Esophagus squamous epithelium (tissue), 5 donors: ENCODE results near the gene ZBED4. TPM values are rescaled to one million over a fixed set of nuclear protein-coding genes. Genes with fewer than 3 reads are reported as not detected.

Experiments
- DNase-seq: peaks from one replicate; lab custom pipeline; 2025; lab: John Stamatoyannopoulos, UW
- H3K27ac ChIP-seq, 4 donors: fragments of 200-600 bp; sonication (generic); one replicate each; pipeline ENCODE4 v1.5.1; 2016 to 2019; ENCODE audit warnings: mild to moderate bottlenecking in 1 of 4
- H3K27me3 ChIP-seq, 4 donors: fragments of 200-600 bp; sonication (generic); 1 replicate in 3 of 4; 2 replicates in 1 of 4; pipeline versions ENCODE4 v1.5.1 to v1.6.0; 2017 to 2021; ENCODE audit warnings: antibody characterized with exemption in 1 of 4
- H3K36me3 ChIP-seq, 3 donors: fragments of 200-600 bp; sonication (generic); one replicate each; pipeline ENCODE4 v1.5.1; 2016 to 2019
- H3K4me1 ChIP-seq, 3 donors: fragments of 200-600 bp; sonication (generic); one replicate each; pipeline ENCODE4 v1.5.1; 2017 to 2019
- H3K4me3 ChIP-seq, 4 donors: fragments of 200-600 bp; sonication (generic); 1 replicate in 3 of 4; 2 replicates in 1 of 4; pipeline ENCODE4 v1.5.1; 2016 to 2019; ENCODE audit warnings: mild to moderate bottlenecking in 2 of 4, moderate library complexity in 1 of 4
- H3K9me3 ChIP-seq, 3 donors: fragments of 200-600 bp; sonication (generic); one replicate each; pipeline ENCODE4 v1.5.1; 2016 to 2019
- CTCF ChIP-seq, 6 experiments: fragments of 450-650 bp in 4 of 6; fragments of 200-600 bp in 2 of 6; sonication (generic) in 2 of 6; IDR thresholded peaks; one replicate each; pipeline ENCODE4 v1.5.1; 2016 to 2019; ENCODE audit warnings: antibody characterized with exemption in 6 of 6, mild to moderate bottlenecking in 4 of 6, moderate library complexity in 4 of 6
- POLR2A ChIP-seq, 4 donors: fragments of 450-650 bp; IDR thresholded peaks; one replicate each; pipeline ENCODE4 v1.6.1; 2017; ENCODE audit warnings: antibody characterized with exemption in 4 of 4, mild to moderate bottlenecking in 4 of 4, moderate library complexity in 3 of 4
- WGBS, 2 donors: methylation state at CpG; one replicate each; pipeline ENCODE4 v1.1.5; 2018; 5-methylcytosine and 5-hydroxymethylcytosine counted together
- intact Hi-C: fragments of 100-400 bp; cut with DNase I; formaldehyde crosslinking; loops from one replicate; pipeline ENCODE4 v1.15.0; 2022
- total RNA-seq, 4 donors: library from RNA; depleted of rRNA; stranded (reverse); fragments of >200 nt; gene quantifications; one replicate each; pipeline ENCODE4 v1.1.0, GENCODE V29; 2016
- donor health status: DM: yes; HTN: yes; CAD: no.

The ZBED4 gene
- total RNA-seq, 4 donors from 2014 or later = 9.6 to 14.1 (median 13.7) TPM

- H3K27ac ChIP-seq = peak overlapping the region; percentile 80 to 98 (median 91)
- DNase-seq = no peak
- WGBS, 2 donors = 41% methylated on average over 4 of the region's 24 CpGs; no CpG with 5 or more reads in 1 of the 2 donors
- TF ChIP-seq POLR2A (IDR thresholded peaks at IDR 0.05) (no peak), CTCF (IDR thresholded peaks at IDR 0.05) (no peak)
- peaks cover 48 to 97% (median 62%) of the 10 kb centered on the region in 3 donors for H3K4me1 ChIP-seq
- no peaks in the 10 kb centered on the region for H3K9me3 ChIP-seq
- intact Hi-C loops = no loop called here
- peaks cover 0 to 10% (median 0%) of the 10 kb centered on the region in 4 donors for H3K27me3 ChIP-seq
- H3K4me3 ChIP-seq = peak overlapping the region; percentile 24 to 80 (median 48)
- H3K36me3 ChIP-seq = no peaks in the 10 kb centered on the region
Observed at GRCh38 chr22:49934160-49934890, 80.7 kb downstream of the ZBED4 start.

- Histone ChIP-seq H3K27me3 (peaks cover 0 to 3% (median 0%) of the 10 kb centered on the region in 4 donors), H3K36me3 (no peaks in the 10 kb centered on the region), H3K27ac (peak overlapping the region; percentile 80 to 98 (median 91)), H3K4me3 (peak overlapping the region; percentile 24 to 80 (median 48)), H3K9me3 (no peaks in the 10 kb centered on the region), H3K4me1 (peaks cover 41 to 97% (median 62%) of the 10 kb centered on the region in 3 donors)
- TF ChIP-seq CTCF (IDR thresholded peaks at IDR 0.05) (no peak), POLR2A (IDR thresholded peaks at IDR 0.05) (no peak)
- DNase-seq = no peak
- intact Hi-C loops = no loop called here
- WGBS, 2 donors = no CpG with 5 or more reads among the region's 56 CpGs
Observed at GRCh38 chr22:49934891-49935557, 81.4 kb downstream of the ZBED4 start.

DNA sequence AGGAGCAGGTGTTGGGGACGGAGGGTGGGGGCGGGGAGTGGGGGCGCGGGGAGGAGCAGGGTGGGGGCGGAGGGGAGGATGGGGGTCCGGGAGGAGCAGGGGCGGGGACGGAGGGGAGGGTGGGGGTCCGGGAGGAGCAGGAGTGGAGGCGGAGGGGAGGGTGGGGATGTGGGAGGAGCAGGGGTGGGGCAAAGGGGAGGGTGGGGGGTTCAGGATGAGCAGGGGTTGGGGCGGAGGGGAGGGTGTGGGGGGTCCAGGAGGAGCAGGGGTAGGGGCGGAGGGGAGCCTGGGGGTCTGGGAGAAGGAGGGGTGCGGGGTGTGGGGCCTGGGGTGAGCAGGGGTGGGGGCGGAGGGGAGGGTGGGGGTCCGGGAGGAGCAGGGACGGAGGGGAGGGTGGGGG is 81.9 kb downstream of the ZBED4 start:
- H3K4me1 ChIP-seq = peaks cover 39 to 96% (median 59%) of the 10 kb centered on the region in 3 donors
- H3K27ac ChIP-seq = peak overlapping the region; percentile 80 to 98 (median 91)
- no CpG with 5 or more reads among the region's 16 CpGs for WGBS, 2 donors
- DNase-seq = no peak
- intact Hi-C loops = no loop called here
- H3K9me3 ChIP-seq = no peaks in the 10 kb centered on the region
- H3K27me3 ChIP-seq = no peaks in the 10 kb centered on the region
- no peaks in the 10 kb centered on the region for H3K36me3 ChIP-seq
- TF ChIP-seq CTCF (IDR thresholded peaks at IDR 0.05) = no peak
- no peak for TF ChIP-seq POLR2A (IDR thresholded peaks at IDR 0.05)
- H3K4me3 ChIP-seq = peak overlapping the region; percentile 24 to 80 (median 48)

DNA sequence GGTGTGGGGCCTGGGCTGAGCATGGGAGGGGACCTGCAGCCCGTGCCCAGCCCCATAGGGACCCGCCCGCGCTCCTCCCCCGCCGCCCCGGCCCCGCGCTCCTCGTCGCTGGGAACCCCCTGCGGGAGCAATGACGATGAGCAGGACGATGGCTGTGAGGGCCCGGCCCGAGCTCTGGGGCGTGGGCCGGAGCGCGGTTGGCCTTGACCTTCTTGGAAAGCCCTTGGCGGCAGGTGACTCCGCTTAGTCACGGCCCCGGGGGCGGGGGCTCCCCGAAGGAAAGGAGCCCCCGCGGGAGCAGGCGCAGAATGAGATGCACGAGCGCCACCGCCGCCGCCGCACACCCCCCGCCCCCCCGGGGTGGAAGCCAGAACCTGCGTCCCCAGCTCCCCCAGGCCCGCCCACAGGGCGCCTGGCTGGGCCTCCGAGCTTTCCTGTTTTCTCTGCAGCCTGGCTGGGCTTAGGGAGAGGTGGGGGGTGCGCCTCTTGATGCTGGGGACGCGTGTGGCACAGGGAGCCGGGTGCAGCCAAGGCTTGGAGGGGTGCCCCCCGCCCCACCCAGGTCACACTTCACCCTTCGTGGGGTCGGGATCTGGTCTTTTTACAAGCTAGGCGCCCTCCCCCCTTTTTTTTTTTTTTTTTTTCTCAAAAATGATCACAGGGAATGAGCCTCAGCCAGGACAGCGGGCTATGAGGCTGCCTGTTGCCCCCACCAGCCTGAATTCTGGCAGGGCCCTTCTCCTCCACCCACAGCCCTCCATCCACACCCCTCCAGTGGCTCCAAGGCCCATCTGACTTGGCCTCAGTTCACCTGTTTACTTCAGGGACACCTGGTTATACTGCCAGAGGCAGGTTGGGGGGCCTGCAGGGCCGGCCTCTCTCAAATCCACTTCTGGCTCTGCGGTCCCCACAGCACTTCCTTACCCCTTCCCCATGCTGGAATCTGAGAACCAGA is 82.7 kb downstream of the ZBED4 start:
- H3K4me1 ChIP-seq = peaks cover 31 to 89% (median 53%) of the 10 kb centered on the region in 3 donors

More for the DNA sequence above, 82.7 kb downstream of the ZBED4 start:
- no peaks in the 10 kb centered on the region for H3K27me3 ChIP-seq
- no peaks in the 10 kb centered on the region for H3K36me3 ChIP-seq
- no peaks in the 10 kb centered on the region for H3K9me3 ChIP-seq
- peak overlapping the region; percentile 80 to 98 (median 91) for H3K27ac ChIP-seq
- WGBS, 2 donors = 7 to 26% methylated on average over 2 to 22 of the region's 52 CpGs
- intact Hi-C loops = no loop called here
- DNase-seq = peak; percentile 65
- no peak for TF ChIP-seq CTCF (IDR thresholded peaks at IDR 0.05)
- peak in 1 of 4 donors; percentile 70 for TF ChIP-seq POLR2A (IDR thresholded peaks at IDR 0.05)
- H3K4me3 ChIP-seq = peak overlapping the region; percentile 24 to 80 (median 48)
